ENCODE measurements around the gene MORN4. TPM values are rescaled to one million over a fixed set of nuclear protein-coding genes. Genes with fewer than 3 reads are reported as not detected.
A peak's percentile ranks its signal among the peaks of the same experiment; 100 is the strongest.
"Not testable (repeated sequence)": the region's sequence is repeated elsewhere in the genome, so short reads cannot be mapped to it uniquely, and the experiment has no call there.

Gene MORN4
- polyA plus RNA-seq, 1 donor (not counting 4 experiments of a cell fraction or from before 2014, with no cell fraction given) = 9.1 TPM

GRCh38 chr10:97640868-97641811 is 7.8 kb upstream of the MORN4 start:
- FAIRE-seq (peak; percentile 52), DNase-seq (ENCODE audit: low read depth, low spot score) (no peak)
- peak overlapping the region; percentile 80 for H3K27ac ChIP-seq (ENCODE audit: control insufficient read depth, insufficient read depth, low read length)
- peaks cover 49% of the 10 kb centered on the region for H3K79me2 ChIP-seq (ENCODE audit: control insufficient read depth, insufficient read depth, low read length)
- no peaks in the 10 kb centered on the region for H3K27me3 ChIP-seq (ENCODE audit: control insufficient read depth, extremely low read depth, insufficient read depth, low read length)
- peak overlapping the region; percentile 94 for H3K4me2 ChIP-seq (ENCODE audit: control insufficient read depth, extremely low read depth, insufficient read depth, low read depth, low read length)
- no peaks in the 10 kb centered on the region for H3K9me3 ChIP-seq (ENCODE audit: control insufficient read depth, low read depth, low read length)
- H2AFZ ChIP-seq (ENCODE audit: control insufficient read depth, low read length) = no peak overlapping the region
- dilution Hi-C loops (cut with MboI; ENCODE audit: extremely low pct_ligation_motif_present, low sequenced_read_pairs) = no loop called here
- TF ChIP-seq CTCF (optimal IDR thresholded peaks at IDR 0.05 in 1 of 3, IDR thresholded peaks at IDR 0.05 in 1 of 3, conservative IDR thresholded peaks at IDR 0.05 in 1 of 3; ENCODE audit: extremely low read depth in 1 of 3, insufficient read depth in 2 of 3, low read length in 3 of 3) (no peak), EZH2 (IDR thresholded peaks at IDR 0.05; ENCODE audit: low read length) (no peak)
- peaks cover 4 to 17% of the 10 kb centered on the region in 2 experiments for H3K36me3 ChIP-seq (ENCODE audit: control insufficient read depth in 2 of 2, extremely low read depth in 1 of 2, insufficient read depth in 2 of 2, low read length in 2 of 2)
- peaks cover 5% of the 10 kb centered on the region for H3K4me1 ChIP-seq (ENCODE audit: control insufficient read depth, extremely low read depth, insufficient read depth, low read length)
- no peaks in the 10 kb centered on the region for H3K9me1 ChIP-seq (ENCODE audit: control insufficient read depth, extremely low read depth, insufficient read depth, low read length)
- peak overlapping the region; percentile 89 for H3K9ac ChIP-seq (ENCODE audit: control insufficient read depth, extremely low read depth, insufficient read depth, low read length)
- H4K20me1 ChIP-seq (ENCODE audit: control insufficient read depth, extremely low read depth, insufficient read depth, low read length) = no peaks in the 10 kb centered on the region
- peak overlapping the region; percentile 88 to 94 (median 89) for H3K4me3 ChIP-seq (ENCODE audit: control insufficient read depth in 2 of 3, extremely low read depth in 1 of 3, insufficient read depth in 2 of 3, low read depth in 1 of 3, low read length in 3 of 3)

DNA sequence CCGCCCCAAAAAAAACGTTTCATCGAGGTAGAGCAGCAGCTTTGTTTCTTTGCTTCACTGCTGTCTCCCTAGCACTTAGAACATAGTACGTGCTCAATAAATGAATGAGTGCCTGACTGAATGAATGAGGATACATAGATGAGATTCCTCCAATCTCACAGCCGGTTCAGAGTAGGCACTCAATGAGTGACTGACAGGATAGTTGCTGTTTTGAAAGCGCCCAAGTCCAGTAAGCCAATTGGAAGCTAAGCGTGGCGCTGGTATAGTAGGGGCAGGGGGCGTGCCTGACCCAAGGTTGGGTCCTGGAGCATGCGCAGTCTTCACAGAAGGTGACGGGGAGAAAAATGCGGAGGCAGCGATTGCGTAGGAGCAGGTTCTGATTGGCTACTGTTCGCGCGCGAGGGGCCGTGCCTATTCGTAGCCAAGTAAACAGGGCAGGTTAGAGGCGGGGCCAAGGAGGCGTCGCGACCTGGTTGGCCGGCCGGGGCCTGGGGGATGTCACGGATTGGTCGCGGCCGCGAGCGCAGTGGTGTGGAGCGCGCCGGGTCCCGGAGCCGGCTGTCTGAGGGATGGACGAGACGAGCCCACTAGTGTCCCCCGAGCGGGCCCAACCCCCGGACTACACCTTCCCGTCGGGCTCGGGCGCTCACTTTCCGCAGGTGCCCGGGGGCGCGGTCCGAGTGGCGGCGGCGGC is 7.0 kb upstream of the MORN4 start, which contains the start of gene PI4K2A:
Gene PI4K2A (plus strand): TSS at position 498 of the 694 bp plus-strand sequence. CDS start 72 bp downstream, at position 570.
- no peak for TF ChIP-seq EZH2 (IDR thresholded peaks at IDR 0.05; ENCODE audit: low read length)
- TF ChIP-seq CTCF (optimal IDR thresholded peaks at IDR 0.05 in 1 of 3, IDR thresholded peaks at IDR 0.05 in 1 of 3, conservative IDR thresholded peaks at IDR 0.05 in 1 of 3; ENCODE audit: extremely low read depth in 1 of 3, insufficient read depth in 2 of 3, low read length in 3 of 3) = no peak
- no peaks in the 10 kb centered on the region for H3K9me3 ChIP-seq (ENCODE audit: control insufficient read depth, low read depth, low read length)
- FAIRE-seq (peak; percentile 89), DNase-seq (ENCODE audit: low read depth, low spot score) (peak; percentile 97)
- H3K9ac ChIP-seq (ENCODE audit: control insufficient read depth, extremely low read depth, insufficient read depth, low read length) = peak within 1 kb of the TSS; percentile 89
- peaks cover 45% of the 10 kb centered on the region for H3K79me2 ChIP-seq (ENCODE audit: control insufficient read depth, insufficient read depth, low read length)
- H3K36me3 ChIP-seq (ENCODE audit: control insufficient read depth in 2 of 2, extremely low read depth in 1 of 2, insufficient read depth in 2 of 2, low read length in 2 of 2) = peaks cover 4 to 17% of the 10 kb centered on the region in 2 experiments
- dilution Hi-C loops (cut with MboI; ENCODE audit: extremely low pct_ligation_motif_present, low sequenced_read_pairs) = no loop called here
- no peaks in the 10 kb centered on the region for H3K9me1 ChIP-seq (ENCODE audit: control insufficient read depth, extremely low read depth, insufficient read depth, low read length)
- H2AFZ ChIP-seq (ENCODE audit: control insufficient read depth, low read length) = peak within 1 kb of the TSS; percentile 85
- H3K4me2 ChIP-seq (ENCODE audit: control insufficient read depth, extremely low read depth, insufficient read depth, low read depth, low read length) = peak within 1 kb of the TSS; percentile 94
- no peaks in the 10 kb centered on the region for H4K20me1 ChIP-seq (ENCODE audit: control insufficient read depth, extremely low read depth, insufficient read depth, low read length)
- H3K4me1 ChIP-seq (ENCODE audit: control insufficient read depth, extremely low read depth, insufficient read depth, low read length) = peaks cover 5% of the 10 kb centered on the region
- peak within 1 kb of the TSS; percentile 88 to 94 (median 89) for H3K4me3 ChIP-seq (ENCODE audit: control insufficient read depth in 2 of 3, extremely low read depth in 1 of 3, insufficient read depth in 2 of 3, low read depth in 1 of 3, low read length in 3 of 3)
- H3K27ac ChIP-seq (ENCODE audit: control insufficient read depth, insufficient read depth, low read length) = peak within 1 kb of the TSS; percentile 80
- no peaks in the 10 kb centered on the region for H3K27me3 ChIP-seq (ENCODE audit: control insufficient read depth, extremely low read depth, insufficient read depth, low read length)

DNA sequence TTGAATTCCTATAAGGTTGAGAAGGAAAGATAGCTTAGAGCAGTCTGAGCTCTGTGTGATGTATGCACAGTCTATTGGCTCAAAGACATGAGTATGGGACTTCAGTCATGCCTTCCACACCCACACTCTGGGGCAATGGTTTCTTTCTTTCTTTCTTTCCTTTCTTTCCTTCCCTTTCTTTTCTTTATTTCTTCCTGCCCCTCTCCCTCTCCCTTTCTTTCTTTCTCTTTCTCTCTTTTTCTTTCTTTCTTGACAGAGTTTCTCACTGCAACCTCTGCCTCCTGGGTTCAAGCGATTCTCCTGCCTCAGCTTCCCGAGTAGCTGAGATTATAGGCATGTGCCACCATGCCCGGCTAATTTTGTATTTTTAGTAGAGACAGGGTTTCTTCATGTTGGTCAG is 5.8 kb upstream of the MORN4 start:
- H3K4me2 ChIP-seq (ENCODE audit: control insufficient read depth, extremely low read depth, insufficient read depth, low read depth, low read length); H3K9ac ChIP-seq (ENCODE audit: control insufficient read depth, extremely low read depth, insufficient read depth, low read length); H3K4me1 ChIP-seq (ENCODE audit: control insufficient read depth, extremely low read depth, insufficient read depth, low read length); FAIRE-seq; H3K9me3 ChIP-seq (ENCODE audit: control insufficient read depth, low read depth, low read length); H3K27ac ChIP-seq (ENCODE audit: control insufficient read depth, insufficient read depth, low read length); H3K27me3 ChIP-seq (ENCODE audit: control insufficient read depth, extremely low read depth, insufficient read depth, low read length); H3K9me1 ChIP-seq (ENCODE audit: control insufficient read depth, extremely low read depth, insufficient read depth, low read length); H2AFZ ChIP-seq (ENCODE audit: control insufficient read depth, low read length); DNase-seq (ENCODE audit: low read depth, low spot score); H3K36me3 ChIP-seq (ENCODE audit: control insufficient read depth in 2 of 2, extremely low read depth in 1 of 2, insufficient read depth in 2 of 2, low read length in 2 of 2); H3K4me3 ChIP-seq (ENCODE audit: control insufficient read depth in 2 of 3, extremely low read depth in 1 of 3, insufficient read depth in 2 of 3, low read depth in 1 of 3, low read length in 3 of 3); H4K20me1 ChIP-seq (ENCODE audit: control insufficient read depth, extremely low read depth, insufficient read depth, low read length); dilution Hi-C loops (cut with MboI; ENCODE audit: extremely low pct_ligation_motif_present, low sequenced_read_pairs): not testable (repeated sequence)
- H3K79me2 ChIP-seq (ENCODE audit: control insufficient read depth, insufficient read depth, low read length) = peaks cover 33% of the 10 kb centered on the region
